HepG2 (cell line): ENCODE data around the gene USP2. TPM values are rescaled to one million over a fixed set of nuclear protein-coding genes. Genes with fewer than 3 reads are reported as not detected.

ENCODE experiments used
- ATAC-seq: fragments of 200-7000 bp; cut with Tn5 transposase; 3 replicates; pipeline ENCODE4 v1.9.1; 2020; ENCODE audit warnings: mild to moderate bottlenecking, moderate library complexity
- BruUV-seq: library from RNA; stranded (reverse); fragments of 400-500 nt; replicated peaks from 2 replicates; lab custom pipeline; 2021; lab: Mats Ljungman, UMichigan
- CTCF ChIA-PET: fragments of 300-600 bp; formaldehyde crosslinking; extraction: SDS; loops from one replicate; lab custom pipeline; 2021; ENCODE audit warnings: low total read pairs, inconsistent platforms, low intra/inter-chr PET ratio; lab: Yijun Ruan, JAX
- POLR2A ChIA-PET: fragments of 350-600 bp; sonication (Branson Sonifier 250); formaldehyde crosslinking; loops from one replicate; lab custom pipeline; 2020; ENCODE audit warnings: antibody characterized with exemption, inconsistent platforms; lab: Yijun Ruan, JAX
- DNase-seq: peaks from one replicate; pipeline ENCODE4 v3.0.0-alpha.2; 2015; ENCODE audit warnings: low spot score
- FAIRE-seq: peaks from 3 replicates; lab custom pipeline; 2011; peaks lifted over from hg19 to GRCh38; lab: Jason Lieb, UNC
- H2AFZ ChIP-seq: one replicate; pipeline ENCODE4 v1.6.1; 2011; ENCODE audit warnings: low read length, inconsistent platforms
- H3K27ac ChIP-seq: fragments of 300-600 bp; 3 replicates; pipeline ENCODE4 v1.8.0; 2011; ENCODE audit warnings: mixed run types, mild to moderate bottlenecking, mixed read lengths, low read length, inconsistent platforms; ENCODE audit not compliant: insufficient read depth; ENCODE audit errors: extremely low read length
- H3K27me3 ChIP-seq, 2 experiments: fragments of 200-600 bp in 1 of 2; 2 replicates in 1 of 2; 3 replicates in 1 of 2; pipeline versions ENCODE4 v1.6.0 to v1.8.0; 2011; ENCODE audit warnings: low read length in 2 of 2, mild to moderate bottlenecking in 2 of 2, moderate library complexity in 2 of 2, inconsistent platforms in 1 of 2; ENCODE audit not compliant: insufficient read depth in 2 of 2, control insufficient read depth in 1 of 2
- H3K36me3 ChIP-seq, 2 experiments: fragments of 200-600 bp in 1 of 2; replicated peaks in 1 of 2; 2 replicates in 1 of 2; 3 replicates in 1 of 2; pipeline versions ENCODE4 v1.5.1 to v1.8.0; 2011; ENCODE audit warnings: low read length in 2 of 2, inconsistent platforms in 1 of 2; ENCODE audit not compliant: insufficient read depth in 2 of 2, control insufficient read depth in 1 of 2
- H3K4me1 ChIP-seq: 2 replicates; pipeline ENCODE4 v1.5.1; 2012; ENCODE audit warnings: low read length, inconsistent platforms; ENCODE audit not compliant: insufficient read depth
- H3K4me2 ChIP-seq: 2 replicates; pipeline ENCODE4 v1.6.0; 2011; ENCODE audit warnings: low read depth, low read length, inconsistent platforms
- H3K4me3 ChIP-seq, 3 experiments: fragments of 200-600 bp in 1 of 3; sonication (generic), shearing (Covaris generic) in 1 of 3; replicated peaks in 1 of 3; 2 replicates each; pipeline ENCODE4 v1.5.1; 2011 to 2016; ENCODE audit warnings: low read length in 3 of 3, inconsistent platforms in 2 of 3, low read depth in 2 of 3, mild to moderate bottlenecking in 2 of 3, control low read depth in 1 of 3, mixed read lengths in 1 of 3; ENCODE audit not compliant: insufficient read depth in 1 of 3
- H3K79me2 ChIP-seq: one replicate; pipeline ENCODE4 v1.6.1; 2011; ENCODE audit warnings: low read length, inconsistent platforms; ENCODE audit not compliant: insufficient read depth
- H3K9ac ChIP-seq: 2 replicates; pipeline ENCODE4 v1.6.0; 2011; ENCODE audit warnings: mild to moderate bottlenecking, low read depth, low read length, inconsistent platforms; ENCODE audit not compliant: insufficient read depth
- H3K9me3 ChIP-seq: 2 replicates; pipeline ENCODE4 v1.5.1; 2012; ENCODE audit warnings: mild to moderate bottlenecking, low read length
- H4K20me1 ChIP-seq: 2 replicates; pipeline ENCODE4 v1.6.0; 2011; ENCODE audit warnings: inconsistent platforms, mild to moderate bottlenecking, low read length, moderate library complexity; ENCODE audit not compliant: insufficient read depth
- ARHGAP35 ChIP-seq: sonication (generic); formaldehyde crosslinking; IDR thresholded peaks from 2 replicates; pipeline ENCODE4 v1.9.0; 2022; ENCODE audit warnings: mild to moderate bottlenecking, inconsistent platforms, moderate library complexity, missing genetic modification reagents, borderline replicate concordance
- CCAR2 ChIP-seq: fragments of 200-400 bp; formaldehyde crosslinking; optimal IDR thresholded peaks from 2 replicates; pipeline ENCODE3; 2018; ENCODE audit warnings: low read depth, mild to moderate bottlenecking, low read length, moderate library complexity
- FOSL2 ChIP-seq: sonication (generic); formaldehyde crosslinking; IDR thresholded peaks from 2 replicates; pipeline ENCODE4 v1.4.0; 2020; ENCODE audit warnings: missing genetic modification reagents
- MAFF ChIP-seq: IDR thresholded peaks from 2 replicates; pipeline ENCODE4 v1.6.1; 2011; ENCODE audit warnings: low read depth, low read length, improper control_type of control experiment
- MBNL3 ChIP-seq: fragments of 250-450 bp; sonication (Bioruptor Pico); conservative IDR thresholded peaks from 2 replicates; pipeline ENCODE4 v1.8.0; 2022; ENCODE audit warnings: mild to moderate bottlenecking, inconsistent platforms
- NBN ChIP-seq: fragments of 450-650 bp; conservative IDR thresholded peaks from 2 replicates; pipeline ENCODE4 v1.6.1; 2017
- PCBP1 ChIP-seq: fragments of 200-400 bp; formaldehyde crosslinking; IDR thresholded peaks from 2 replicates; pipeline ENCODE4 v1.6.1; 2017; ENCODE audit warnings: mild to moderate bottlenecking, low read depth, low read length, borderline replicate concordance
- U2AF2 ChIP-seq: fragments of 200-400 bp; formaldehyde crosslinking; IDR thresholded peaks from 2 replicates; pipeline ENCODE4 v1.6.1; 2017; ENCODE audit warnings: low read depth, mild to moderate bottlenecking, low read length
- ZBTB7B ChIP-seq: sonication (generic); formaldehyde crosslinking; IDR thresholded peaks from 2 replicates; pipeline ENCODE4 v1.4.0; 2020; ENCODE audit warnings: missing genetic modification reagents
- ZNF33B ChIP-seq: sonication (generic); formaldehyde crosslinking; IDR thresholded peaks from 2 replicates; pipeline ENCODE4 v1.5.1; 2020; ENCODE audit warnings: mild to moderate bottlenecking, missing genetic modification reagents
- ZNF749 ChIP-seq: sonication (generic); formaldehyde crosslinking; IDR thresholded peaks from 2 replicates; pipeline ENCODE4 v1.8.0; 2022; ENCODE audit warnings: mild to moderate bottlenecking, missing genetic modification reagents, moderate library complexity, borderline replicate concordance
- in situ Hi-C: cut with HindIII; loops from 2 replicates; pipeline ENCODE4 v1.10.0; 2017; ENCODE audit warnings: low pct_unique_long_range_greater_than_20kb; ENCODE audit not compliant: extremely low pct_ligation_motif_present
- intact Hi-C: fragments of 100-400 bp; cut with micrococcal nuclease; formaldehyde crosslinking; loops from one replicate; pipeline ENCODE4 v1.10.0; 2022; ENCODE audit not compliant: unreplicated experiment
- polyA plus RNA-seq, 8 experiments: library from polyadenylated mRNA; depleted of rRNA in 3 of 8; stranded (reverse) in 7 of 8; unstranded in 1 of 8; fragments of >200 nt; fragmentation: Illumina TruSeq in 4 of 8; extraction: Trizol in 4 of 8; gene quantifications; 2 replicates each; pipeline versions ENCODE4 v1.2.1 to v1.2.3, GENCODE V29; 2011 to 2016; ENCODE audit warnings: low read depth in 4 of 8, missing spikeins in 1 of 8, mixed read lengths in 1 of 8; ENCODE audit not compliant: insufficient read depth in 1 of 8
- total RNA-seq, 5 experiments: library from RNA; depleted of rRNA; stranded (reverse); fragments of >200 nt; fragmentation: Illumina TruSeq; extraction: Trizol; gene quantifications; 2 replicates each; pipeline ENCODE4 v1.2.3, GENCODE V29; 2016; ENCODE audit warnings: low read depth in 1 of 5
- TF ChIP-seq, protein P1 (sequence below): sonication (generic); formaldehyde crosslinking; IDR thresholded peaks from 2 replicates; pipeline ENCODE4 v1.9.0; 2021; ENCODE audit warnings: missing genetic modification reagents, borderline replicate concordance
- TF ChIP-seq, protein P2 (sequence below): sonication (generic); formaldehyde crosslinking; IDR thresholded peaks from 2 replicates; pipeline ENCODE4 v1.4.0; 2020; ENCODE audit warnings: missing genetic modification reagents
- TF ChIP-seq, protein P3 (sequence below): sonication (generic); formaldehyde crosslinking; IDR thresholded peaks from 2 replicates; pipeline ENCODE4 v1.8.0; 2022; ENCODE audit warnings: mild to moderate bottlenecking, missing genetic modification reagents, moderate library complexity

The USP2 gene
- total and polyA plus RNA-seq, 2 of the 13 experiments (the other 11 are each of a cell fraction or from before 2014, with no cell fraction given) = 2.5 to 6.0 TPM

DNA sequence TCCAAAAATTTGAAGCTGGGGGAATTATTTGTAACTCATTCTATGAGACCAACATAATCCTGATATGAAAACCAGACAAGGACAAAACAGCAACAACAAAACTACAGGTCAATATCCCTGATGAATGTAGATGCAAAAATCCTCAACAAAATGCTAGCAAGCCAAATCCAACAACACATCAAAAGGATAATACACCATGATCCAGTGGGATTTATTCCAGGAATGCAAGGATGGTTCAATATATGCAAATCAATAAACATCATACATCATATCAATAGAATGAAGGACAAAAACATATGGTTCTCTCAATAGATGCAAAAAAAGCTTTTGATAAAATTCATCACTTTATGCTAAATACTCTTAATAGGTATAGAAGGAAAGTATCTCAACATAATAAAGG is 19.4 kb upstream of the USP2 start:
- TF ChIP-seq, protein P1, sequence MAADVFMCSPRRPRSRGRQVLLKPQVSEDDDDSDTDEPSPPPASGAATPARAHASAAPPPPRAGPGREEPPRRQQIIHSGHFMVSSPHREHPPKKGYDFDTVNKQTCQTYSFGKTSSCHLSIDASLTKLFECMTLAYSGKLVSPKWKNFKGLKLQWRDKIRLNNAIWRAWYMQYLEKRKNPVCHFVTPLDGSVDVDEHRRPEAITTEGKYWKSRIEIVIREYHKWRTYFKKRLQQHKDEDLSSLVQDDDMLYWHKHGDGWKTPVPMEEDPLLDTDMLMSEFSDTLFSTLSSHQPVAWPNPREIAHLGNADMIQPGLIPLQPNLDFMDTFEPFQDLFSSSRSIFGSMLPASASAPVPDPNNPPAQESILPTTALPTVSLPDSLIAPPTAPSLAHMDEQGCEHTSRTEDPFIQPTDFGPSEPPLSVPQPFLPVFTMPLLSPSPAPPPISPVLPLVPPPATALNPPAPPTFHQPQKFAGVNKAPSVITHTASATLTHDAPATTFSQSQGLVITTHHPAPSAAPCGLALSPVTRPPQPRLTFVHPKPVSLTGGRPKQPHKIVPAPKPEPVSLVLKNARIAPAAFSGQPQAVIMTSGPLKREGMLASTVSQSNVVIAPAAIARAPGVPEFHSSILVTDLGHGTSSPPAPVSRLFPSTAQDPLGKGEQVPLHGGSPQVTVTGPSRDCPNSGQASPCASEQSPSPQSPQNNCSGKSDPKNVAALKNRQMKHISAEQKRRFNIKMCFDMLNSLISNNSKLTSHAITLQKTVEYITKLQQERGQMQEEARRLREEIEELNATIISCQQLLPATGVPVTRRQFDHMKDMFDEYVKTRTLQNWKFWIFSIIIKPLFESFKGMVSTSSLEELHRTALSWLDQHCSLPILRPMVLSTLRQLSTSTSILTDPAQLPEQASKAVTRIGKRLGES (CRISPR knock-in tag) = no peak
- TF ChIP-seq ZNF33B (CRISPR knock-in tag) (no peak), ARHGAP35 (CRISPR knock-in tag) (no peak), ZBTB7B (CRISPR knock-in tag) (no peak), U2AF2 (no peak), ZNF749 (no peak), MAFF (no peak), CCAR2 (no peak), FOSL2 (no peak), MBNL3 (no peak), PCBP1 (no peak), NBN (no peak)
- TF ChIP-seq, protein P2, sequence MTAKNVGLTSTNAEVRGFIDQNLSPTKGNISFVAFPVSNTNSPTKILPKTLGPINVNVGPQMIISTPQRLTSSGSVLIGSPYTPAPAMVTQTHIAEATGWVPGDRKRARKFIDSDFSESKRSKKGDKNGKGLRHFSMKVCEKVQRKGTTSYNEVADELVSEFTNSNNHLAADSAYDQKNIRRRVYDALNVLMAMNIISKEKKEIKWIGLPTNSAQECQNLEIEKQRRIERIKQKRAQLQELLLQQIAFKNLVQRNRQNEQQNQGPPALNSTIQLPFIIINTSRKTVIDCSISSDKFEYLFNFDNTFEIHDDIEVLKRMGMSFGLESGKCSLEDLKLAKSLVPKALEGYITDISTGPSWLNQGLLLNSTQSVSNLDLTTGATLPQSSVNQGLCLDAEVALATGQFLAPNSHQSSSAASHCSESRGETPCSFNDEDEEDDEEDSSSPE (CRISPR knock-in tag) = no peak
- TF ChIP-seq, protein P3, sequence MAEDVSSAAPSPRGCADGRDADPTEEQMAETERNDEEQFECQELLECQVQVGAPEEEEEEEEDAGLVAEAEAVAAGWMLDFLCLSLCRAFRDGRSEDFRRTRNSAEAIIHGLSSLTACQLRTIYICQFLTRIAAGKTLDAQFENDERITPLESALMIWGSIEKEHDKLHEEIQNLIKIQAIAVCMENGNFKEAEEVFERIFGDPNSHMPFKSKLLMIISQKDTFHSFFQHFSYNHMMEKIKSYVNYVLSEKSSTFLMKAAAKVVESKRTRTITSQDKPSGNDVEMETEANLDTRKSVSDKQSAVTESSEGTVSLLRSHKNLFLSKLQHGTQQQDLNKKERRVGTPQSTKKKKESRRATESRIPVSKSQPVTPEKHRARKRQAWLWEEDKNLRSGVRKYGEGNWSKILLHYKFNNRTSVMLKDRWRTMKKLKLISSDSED = no peak
- peaks cover 9% of the 10 kb centered on the region for H3K4me1 ChIP-seq
- intact Hi-C loops = no loop called here
- H3K27ac ChIP-seq = no peak overlapping the region
- ChIA-PET POLR2A (no interaction called here), CTCF (no interaction called here)
- FAIRE-seq (no peak), DNase-seq (no peak), ATAC-seq (no peak)
- no peak overlapping the region for H3K4me2 ChIP-seq
- peaks cover 0 to 4% of the 10 kb centered on the region in 2 experiments; a peak in 2 of 5 replicates for H3K36me3 ChIP-seq
- no peak overlapping the region for H3K4me3 ChIP-seq
- no peak overlapping the region for H3K9ac ChIP-seq
- H3K9me3 ChIP-seq = peaks cover 21% of the 10 kb centered on the region
- H3K27me3 ChIP-seq = no peaks in the 10 kb centered on the region
- H3K79me2 ChIP-seq = no peaks in the 10 kb centered on the region
- H4K20me1 ChIP-seq = no peaks in the 10 kb centered on the region
- BruUV-seq = no TSS peak
- in situ Hi-C loops = no loop called here
- no peak overlapping the region for H2AFZ ChIP-seq
